Duodenal mucosa (tissue), 2 donors: Measurements from ENCODE around the gene CCDC188.

Experiments
- H3K27ac ChIP-seq: one replicate; pipeline ENCODE4 v1.7.0; 2013; ENCODE audit warnings: low read depth, low read length
- H3K27me3 ChIP-seq, 2 donors: one replicate each; pipeline ENCODE4 v1.7.0; 2013; ENCODE audit warnings: low read length in 2 of 2, control low read depth in 1 of 2; ENCODE audit not compliant: insufficient read depth in 2 of 2, control insufficient read depth in 1 of 2
- H3K36me3 ChIP-seq, 2 donors: one replicate each; pipeline ENCODE4 v1.7.0; 2013; ENCODE audit warnings: low read length in 2 of 2, control low read depth in 1 of 2; ENCODE audit not compliant: insufficient read depth in 2 of 2, control insufficient read depth in 1 of 2
- H3K4me1 ChIP-seq, 2 donors: one replicate each; pipeline ENCODE4 v1.7.0; 2013; ENCODE audit warnings: low read length in 2 of 2, control low read depth in 1 of 2; ENCODE audit not compliant: insufficient read depth in 2 of 2, control insufficient read depth in 1 of 2
- H3K4me3 ChIP-seq, 2 donors: one replicate each; pipeline ENCODE4 v1.7.0; 2013; ENCODE audit warnings: low read length in 2 of 2, low read depth in 1 of 2
- H3K9ac ChIP-seq, 2 donors: one replicate each; pipeline ENCODE4 v1.7.0; 2013; ENCODE audit warnings: low read length in 2 of 2, low read depth in 1 of 2
- H3K9me3 ChIP-seq, 2 donors: one replicate each; pipeline ENCODE4 v1.7.0; 2013; ENCODE audit warnings: low read length in 2 of 2, control low read depth in 1 of 2; ENCODE audit not compliant: control insufficient read depth in 1 of 2

CCDC188 gene

GRCh38 chr22:20158391-20159036 is 7.7 kb upstream of the CCDC188 start:
- Histone ChIP-seq H3K4me1 (no peaks in the 10 kb centered on the region), H3K4me3 (no peak overlapping the region), H3K36me3 (no peaks in the 10 kb centered on the region), H3K9ac (no peak overlapping the region), H3K9me3 (no peaks in the 10 kb centered on the region), H3K27ac (no peak overlapping the region), H3K27me3 (no peaks in the 10 kb centered on the region)

- Histone ChIP-seq H3K4me1 (no peaks in the 10 kb centered on the region), H3K27me3 (no peaks in the 10 kb centered on the region), H3K4me3 (no peak overlapping the region), H3K9me3 (no peaks in the 10 kb centered on the region), H3K36me3 (no peaks in the 10 kb centered on the region), H3K27ac (no peak overlapping the region), H3K9ac (no peak overlapping the region)
Observed at GRCh38 chr22:20157430-20158183, 6.8 kb upstream of the CCDC188 start.

GRCh38 chr22:20156611-20157429 is 6.0 kb upstream of the CCDC188 start:
- Histone ChIP-seq H3K4me1 (no peaks in the 10 kb centered on the region), H3K9me3 (no peaks in the 10 kb centered on the region), H3K27ac (no peak overlapping the region), H3K36me3 (no peaks in the 10 kb centered on the region), H3K9ac (no peak overlapping the region), H3K27me3 (no peaks in the 10 kb centered on the region), H3K4me3 (no peak overlapping the region)

DNA sequence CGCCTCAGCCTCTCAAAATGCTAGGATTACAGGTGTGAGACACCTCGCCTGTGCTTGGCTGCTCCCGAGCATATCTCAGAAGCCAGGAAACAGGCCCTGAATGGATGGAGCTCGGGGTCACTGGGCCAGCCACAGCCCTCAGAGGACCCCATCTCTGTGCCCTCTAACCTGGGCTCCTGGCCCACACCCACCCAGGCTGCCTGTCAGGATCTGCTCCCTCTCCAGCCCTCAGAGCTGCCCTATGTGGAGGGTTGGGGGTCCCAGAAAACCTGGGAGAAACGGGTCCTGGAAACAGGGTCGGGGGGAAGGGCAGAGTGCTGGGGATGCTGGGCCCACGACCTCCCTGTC is 5.2 kb upstream of the CCDC188 start:
- H3K36me3 ChIP-seq = no peaks in the 10 kb centered on the region
- H3K9me3 ChIP-seq = no peaks in the 10 kb centered on the region
- no peaks in the 10 kb centered on the region for H3K4me1 ChIP-seq
- H3K27me3 ChIP-seq = no peaks in the 10 kb centered on the region
- no peak overlapping the region for H3K27ac ChIP-seq
- no peak overlapping the region for H3K9ac ChIP-seq
- H3K4me3 ChIP-seq = no peak overlapping the region

GRCh38 chr22:20155330-20156041 is 4.6 kb upstream of the CCDC188 start:
- no peaks in the 10 kb centered on the region for H3K9me3 ChIP-seq
- H3K4me3 ChIP-seq = no peak overlapping the region
- H3K4me1 ChIP-seq = no peaks in the 10 kb centered on the region
- no peak overlapping the region for H3K27ac ChIP-seq
- H3K36me3 ChIP-seq = no peaks in the 10 kb centered on the region
- no peak overlapping the region for H3K9ac ChIP-seq
- H3K27me3 ChIP-seq = no peaks in the 10 kb centered on the region

DNA sequence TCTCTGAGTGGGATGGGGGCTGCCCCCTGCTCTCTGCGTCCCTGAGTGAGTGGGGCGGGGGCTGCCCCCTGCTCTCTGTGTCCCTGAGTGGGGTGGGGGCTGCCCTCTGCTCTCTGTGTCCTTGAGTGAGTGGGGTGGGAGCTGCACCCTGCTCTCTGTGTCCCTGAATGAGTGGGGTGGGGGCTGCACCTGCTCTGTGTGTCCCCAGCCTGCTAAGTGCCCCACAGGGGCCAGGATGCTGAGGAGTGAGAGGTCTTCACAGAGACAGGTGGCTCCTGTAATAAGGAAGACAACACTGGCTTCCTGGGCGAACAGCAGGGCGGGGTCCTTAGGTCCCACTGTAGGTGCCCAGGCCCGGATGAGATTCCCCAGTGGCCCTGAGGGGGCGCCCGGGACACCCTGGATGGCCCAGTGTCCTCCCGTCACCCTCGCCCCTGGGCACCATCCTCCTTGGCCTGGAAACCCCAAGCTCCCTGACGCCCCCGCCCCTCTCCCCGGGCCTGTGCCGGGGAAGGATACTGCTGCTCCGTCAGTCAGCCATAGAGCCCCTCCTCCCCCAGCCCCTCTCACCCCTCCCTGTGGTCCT is 3.8 kb upstream of the CCDC188 start:
- Histone ChIP-seq H3K4me1 (no peaks in the 10 kb centered on the region), H3K27me3 (no peaks in the 10 kb centered on the region), H3K4me3 (no peak overlapping the region), H3K27ac (no peak overlapping the region), H3K9me3 (no peaks in the 10 kb centered on the region), H3K36me3 (no peaks in the 10 kb centered on the region), H3K9ac (no peak overlapping the region)

DNA sequence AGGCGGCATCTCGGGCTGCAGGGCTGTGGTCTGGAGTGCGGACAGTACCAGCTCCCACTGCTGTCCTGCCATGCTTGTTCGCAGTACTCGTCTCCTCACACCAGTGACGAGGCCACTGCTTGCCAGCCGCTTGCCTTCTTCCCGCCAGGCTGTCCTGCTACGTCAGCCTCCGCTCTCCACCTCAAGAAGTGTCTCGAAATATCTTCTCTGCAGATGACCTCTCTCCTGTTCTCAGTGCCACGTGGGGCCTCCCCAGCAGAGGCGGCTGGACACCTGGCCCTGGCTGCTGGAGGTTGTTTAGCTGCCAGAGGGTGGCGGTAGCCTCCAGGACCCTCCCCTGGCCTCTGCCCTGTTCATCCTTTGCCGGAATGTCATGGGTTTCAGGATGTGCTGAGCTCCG is 3.1 kb upstream of the CCDC188 start:
- no peak overlapping the region for H3K27ac ChIP-seq

DNA sequence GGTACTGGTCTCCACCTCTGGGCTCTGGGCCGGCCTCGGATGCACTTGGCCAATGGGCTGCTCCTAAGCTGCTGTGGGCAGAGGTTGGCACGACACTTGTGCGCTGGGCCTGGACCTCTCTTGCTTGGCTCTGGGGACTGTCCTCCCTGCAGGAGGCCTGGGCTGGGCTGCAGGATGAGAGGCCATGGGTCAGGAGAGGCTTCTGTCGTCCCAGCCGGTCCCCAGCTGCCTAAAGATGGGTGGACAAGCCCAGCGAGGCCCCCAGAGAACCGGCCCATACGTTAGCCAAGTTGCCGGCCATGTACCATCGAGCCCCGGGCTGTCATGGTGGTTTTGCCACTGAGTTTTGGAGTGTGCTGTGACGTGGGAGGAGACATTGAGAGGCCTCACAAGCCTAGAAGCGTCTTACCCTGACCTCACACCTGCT is 1.6 kb upstream of the CCDC188 start:
- Histone ChIP-seq H3K27me3 (no peaks in the 10 kb centered on the region), H3K4me3 (no peak overlapping the region), H3K9ac (no peak overlapping the region), H3K4me1 (no peaks in the 10 kb centered on the region), H3K9me3 (no peaks in the 10 kb centered on the region), H3K36me3 (no peaks in the 10 kb centered on the region), H3K27ac (no peak overlapping the region)

More for the DNA sequence above, 3.1 kb upstream of the CCDC188 start:
- Histone ChIP-seq H3K4me1 (no peaks in the 10 kb centered on the region), H3K9me3 (no peaks in the 10 kb centered on the region), H3K4me3 (no peak overlapping the region), H3K36me3 (no peaks in the 10 kb centered on the region), H3K27me3 (no peaks in the 10 kb centered on the region), H3K9ac (no peak overlapping the region)

DNA sequence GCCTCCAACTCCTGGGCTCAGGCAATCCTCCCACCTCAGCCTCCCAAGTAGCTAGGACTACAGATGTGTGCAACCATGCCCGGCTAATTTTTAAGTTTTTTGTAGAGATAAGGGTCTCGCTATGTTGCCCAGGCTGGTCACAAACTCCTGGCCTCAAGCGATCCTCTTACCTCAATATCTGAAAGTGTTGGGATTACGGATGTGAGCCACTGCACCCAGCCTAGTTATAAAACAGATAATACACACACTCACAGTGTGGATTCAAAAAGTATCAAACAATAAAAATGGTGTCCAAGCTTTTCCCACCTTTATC is 377 bp upstream of the CCDC188 start:
- Histone ChIP-seq H3K9me3 (no peaks in the 10 kb centered on the region), H3K9ac (no peak overlapping the region), H3K4me1 (peaks cover 0 to 3% of the 10 kb centered on the region in 2 donors), H3K27me3 (no peaks in the 10 kb centered on the region), H3K36me3 (no peaks in the 10 kb centered on the region), H3K4me3 (no peak overlapping the region), H3K27ac (no peak overlapping the region)
